SK-N-SH (cell line): ENCODE data around the gene TMEM131. TPM values are rescaled to one million over a fixed set of nuclear protein-coding genes. Genes with fewer than 3 reads are reported as not detected.

Source experiments
- CTCF ChIA-PET: fragments of 300-600, 350-600 bp; formaldehyde crosslinking; extraction: SDS; loops from one replicate; lab custom pipeline; 2021; lab: Yijun Ruan, JAX
- POLR2A ChIA-PET: fragments of 350-600 bp; sonication (Branson Sonifier 250); formaldehyde crosslinking; extraction: SDS; loops from one replicate; lab custom pipeline; 2020; ENCODE audit warnings: antibody characterized with exemption, inconsistent platforms; lab: Yijun Ruan, JAX
- DNase-seq: peaks from one replicate; pipeline ENCODE4 v3.0.0; 2012
- H2AFZ ChIP-seq: fragments of 200-600 bp; sonication (generic); 2 replicates; pipeline ENCODE4 v1.8.1; 2016; ENCODE audit warnings: antibody characterized with exemption, mild to moderate bottlenecking, low read depth
- H3F3A ChIP-seq: fragments of 200-600 bp; sonication (generic); replicated peaks from 2 replicates; pipeline ENCODE3; 2016; ENCODE audit warnings: antibody characterized with exemption, mild to moderate bottlenecking; ENCODE audit not compliant: insufficient read depth
- H3K27ac ChIP-seq, 2 experiments: fragments of 200-500 bp in 1 of 2; fragments of 200-600 bp in 1 of 2; sonication (Bioruptor generic) in 1 of 2; sonication (generic), shearing (Covaris generic) in 1 of 2; 2 replicates each; pipeline versions ENCODE4 v1.5.1 to v1.6.1; 2014 to 2016; ENCODE audit warnings: low read depth in 2 of 2, inconsistent platforms in 1 of 2, low read length in 1 of 2, mild to moderate bottlenecking in 1 of 2, mixed read lengths in 1 of 2
- H3K27me3 ChIP-seq: fragments of 200-600 bp; sonication (generic), shearing (Covaris generic); 2 replicates; pipeline ENCODE4 v1.6.1; 2016; ENCODE audit warnings: mixed run types; ENCODE audit not compliant: insufficient read depth
- H3K36me3 ChIP-seq, 2 experiments: fragments of 200-500 bp in 1 of 2; fragments of 200-600 bp in 1 of 2; sonication (Bioruptor generic) in 1 of 2; sonication (generic) in 1 of 2; replicated peaks in 1 of 2; 2 replicates each; pipeline versions ENCODE3 to v1.5.1; 2014 to 2016; ENCODE audit warnings: low read length in 1 of 2, mild to moderate bottlenecking in 1 of 2; ENCODE audit not compliant: insufficient read depth in 2 of 2, control insufficient read depth in 1 of 2
- H3K4me1 ChIP-seq, 2 experiments: fragments of 200-500 bp in 1 of 2; fragments of 200-600 bp in 1 of 2; sonication (Bioruptor generic) in 1 of 2; sonication (generic), shearing (Covaris generic) in 1 of 2; 2 replicates each; pipeline versions ENCODE4 v1.5.1 to v1.6.1; 2014 to 2016; ENCODE audit warnings: low read depth in 1 of 2, low read length in 1 of 2, mixed run types in 1 of 2; ENCODE audit not compliant: insufficient read depth in 2 of 2, control insufficient read depth in 1 of 2
- H3K4me2 ChIP-seq: fragments of 200-600 bp; sonication (generic), shearing (Covaris generic); 2 replicates; pipeline ENCODE4 v1.6.1; 2017; ENCODE audit warnings: mixed run types
- H3K4me3 ChIP-seq, 2 experiments: fragments of 200-500 bp in 1 of 2; fragments of 200-600 bp in 1 of 2; sonication (Bioruptor generic) in 1 of 2; sonication (generic), shearing (Covaris generic) in 1 of 2; 2 replicates each; pipeline versions ENCODE4 v1.5.1 to v1.8.1; 2014 to 2016; ENCODE audit warnings: low read depth in 2 of 2, inconsistent platforms in 1 of 2, low read length in 1 of 2, mild to moderate bottlenecking in 1 of 2, mixed read lengths in 1 of 2, moderate library complexity in 1 of 2
- H3K79me2 ChIP-seq: fragments of 200-600 bp; sonication (generic); 2 replicates; pipeline ENCODE4 v1.8.1; 2017; ENCODE audit warnings: mild to moderate bottlenecking; ENCODE audit not compliant: insufficient read depth
- H3K9ac ChIP-seq: fragments of 200-600 bp; sonication (generic); 2 replicates; pipeline ENCODE4 v1.6.1; 2017; ENCODE audit warnings: mixed run types
- H3K9me2 ChIP-seq: fragments of 200-600 bp; sonication (generic); 2 replicates; pipeline ENCODE4 v1.6.1; 2017; ENCODE audit warnings: mixed run types
- H3K9me3 ChIP-seq: fragments of 200-600 bp; sonication (generic); 2 replicates; pipeline ENCODE4 v1.6.1; 2017; ENCODE audit warnings: mixed run types, mild to moderate bottlenecking, moderate library complexity
- H4K20me1 ChIP-seq: fragments of 200-600 bp; sonication (generic); 2 replicates; pipeline ENCODE4 v1.6.1; 2017; ENCODE audit warnings: mild to moderate bottlenecking, mixed run types; ENCODE audit not compliant: insufficient read depth
- EP300 ChIP-seq, 2 experiments: IDR thresholded peaks; 2 replicates each; pipeline versions ENCODE4 v1.4.0 to v1.6.1; 2012; ENCODE audit warnings: borderline replicate concordance in 1 of 2, low read depth in 1 of 2, low read length in 1 of 2
- FOXJ3 ChIP-seq: sonication (generic); formaldehyde crosslinking; IDR thresholded peaks from 2 replicates; pipeline ENCODE4 v1.5.1; 2020; ENCODE audit warnings: mild to moderate bottlenecking, missing genetic modification reagents
- FOXM1 ChIP-seq: IDR thresholded peaks from 2 replicates; pipeline ENCODE4 v1.4.0; 2012; ENCODE audit warnings: low read depth, mild to moderate bottlenecking
- GATA2 ChIP-seq: sonication (generic); formaldehyde crosslinking; IDR thresholded peaks from 2 replicates; pipeline ENCODE4 v1.5.0; 2020; ENCODE audit warnings: mild to moderate bottlenecking, missing genetic modification reagents
- MEF2A ChIP-seq: IDR thresholded peaks from 2 replicates; pipeline ENCODE4 v1.4.0; 2012; ENCODE audit warnings: low read depth, borderline replicate concordance
- NRF1 ChIP-seq: IDR thresholded peaks from 2 replicates; pipeline ENCODE4 v1.6.1; 2012; ENCODE audit warnings: low read depth, mild to moderate bottlenecking, low read length
- RAD21 ChIP-seq: IDR thresholded peaks from 2 replicates; pipeline ENCODE4 v1.6.1; 2012; ENCODE audit warnings: mild to moderate bottlenecking, low read length
- RCOR1 ChIP-seq: fragments of 150-350 bp; IDR thresholded peaks from 2 replicates; pipeline ENCODE4 v1.6.1; 2017; ENCODE audit warnings: antibody characterized with exemption, low read length
- RFX5 ChIP-seq: IDR thresholded peaks from 2 replicates; pipeline ENCODE4 v1.6.1; 2012; ENCODE audit warnings: mild to moderate bottlenecking, improper control_type of control experiment, low read length
- SMC3 ChIP-seq: IDR thresholded peaks from 2 replicates; pipeline ENCODE4 v1.6.1; 2012; ENCODE audit warnings: low read depth, low read length, improper control_type of control experiment
- YY1 ChIP-seq: IDR thresholded peaks from 2 replicates; pipeline ENCODE4 v1.4.0; 2012; ENCODE audit warnings: low read depth, mild to moderate bottlenecking
- WGBS: methylation state at CpG from one replicate; pipeline ENCODE4 v1.1.6; 2017; ENCODE audit warnings: low lambda C conversion rate; 5-methylcytosine and 5-hydroxymethylcytosine counted together
- polyA plus RNA-seq, 3 experiments: library from polyadenylated mRNA; depleted of rRNA; stranded (reverse); fragments of >200 nt; gene quantifications; 2 replicates each; pipeline ENCODE4 v1.2.3, GENCODE V29; 2012
- TF ChIP-seq, protein P1 (sequence below): IDR thresholded peaks from 2 replicates; pipeline ENCODE4; 2012
- TF ChIP-seq, protein P2 (sequence below): fragments of 150-350 bp; IDR thresholded peaks from 2 replicates; pipeline ENCODE4 v1.6.1; 2017; ENCODE audit warnings: antibody characterized with exemption, low read length, low read depth, borderline replicate concordance

Gene TMEM131
- polyA plus RNA-seq, 1 of the 3 experiments (the other 2 are of a cell fraction) = 9.1 TPM

- H4K20me1 ChIP-seq = no peaks in the 10 kb centered on the region
- H3F3A ChIP-seq = no peaks in the 10 kb centered on the region
- no peak for DNase-seq
- H3K79me2 ChIP-seq = no peaks in the 10 kb centered on the region
- WGBS = 66% methylated on average over 12 of the region's 12 CpGs
- H3K4me3 ChIP-seq = no peak overlapping the region
- no peak overlapping the region for H3K9ac ChIP-seq
- no peaks in the 10 kb centered on the region for H3K9me2 ChIP-seq
- ChIA-PET POLR2A (no interaction called here), CTCF (interaction anchor here (0.9 to 2.8 kb wide), 4 partner anchors 12 to 137 kb away, joined by 3 to 21 read pairs (median 3); no protein-coding TSS in a partner anchor)
- H3K36me3 ChIP-seq = no peaks in the 10 kb centered on the region
- no peaks in the 10 kb centered on the region for H3K27me3 ChIP-seq
- no peak overlapping the region for H3K27ac ChIP-seq
- no peak overlapping the region for H3K4me2 ChIP-seq
- H2AFZ ChIP-seq = no peak overlapping the region
- no peaks in the 10 kb centered on the region for H3K4me1 ChIP-seq
- no peaks in the 10 kb centered on the region for H3K9me3 ChIP-seq
- TF ChIP-seq EP300 (IDR thresholded peaks at IDR 0.05; ENCODE audit: borderline replicate concordance in 1 of 2, low read depth in 1 of 2, low read length in 1 of 2) = no peak
- no peak for TF ChIP-seq MEF2A
- no peak for TF ChIP-seq FOXM1
- no peak for TF ChIP-seq SMC3
- no peak for TF ChIP-seq NRF1
- TF ChIP-seq, protein P1, sequence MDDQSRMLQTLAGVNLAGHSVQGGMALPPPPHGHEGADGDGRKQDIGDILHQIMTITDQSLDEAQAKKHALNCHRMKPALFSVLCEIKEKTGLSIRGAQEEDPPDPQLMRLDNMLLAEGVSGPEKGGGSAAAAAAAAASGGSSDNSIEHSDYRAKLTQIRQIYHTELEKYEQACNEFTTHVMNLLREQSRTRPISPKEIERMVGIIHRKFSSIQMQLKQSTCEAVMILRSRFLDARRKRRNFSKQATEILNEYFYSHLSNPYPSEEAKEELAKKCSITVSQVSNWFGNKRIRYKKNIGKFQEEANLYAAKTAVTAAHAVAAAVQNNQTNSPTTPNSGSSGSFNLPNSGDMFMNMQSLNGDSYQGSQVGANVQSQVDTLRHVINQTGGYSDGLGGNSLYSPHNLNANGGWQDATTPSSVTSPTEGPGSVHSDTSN = no peak
These were observed 267.5 kb downstream of the TMEM131 start for GRCh38 chr2:97728091-97728731.

DNA sequence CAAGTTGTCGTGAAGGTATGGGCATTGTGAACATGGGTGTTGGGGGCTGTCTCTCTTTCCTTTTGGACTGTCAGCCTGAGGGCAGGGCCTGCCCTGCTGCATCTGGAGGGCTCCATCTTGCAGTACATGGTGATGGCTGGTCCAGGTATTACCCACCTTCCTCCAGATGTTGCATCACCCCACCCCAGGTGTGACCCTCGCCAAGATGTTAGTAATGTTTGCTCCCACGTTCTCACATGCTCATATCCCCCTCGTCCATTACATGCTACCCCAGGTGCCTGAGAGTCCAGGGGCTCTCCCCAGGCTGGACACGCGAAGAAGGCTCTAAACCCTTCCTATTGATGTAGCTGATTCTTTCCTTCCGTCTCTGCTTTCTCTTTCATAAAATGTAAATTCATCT is 268.5 kb downstream of the TMEM131 start:
- ChIA-PET CTCF (interaction anchor here (1.1 to 3.0 kb wide), 5 partner anchors 13 to 136 kb away, joined by 3 to 21 read pairs (median 9); no protein-coding TSS in a partner anchor), POLR2A (no interaction called here)
- no peak for DNase-seq
- Histone ChIP-seq H3F3A (no peaks in the 10 kb centered on the region), H4K20me1 (no peaks in the 10 kb centered on the region), H3K27me3 (no peaks in the 10 kb centered on the region), H3K4me1 (no peaks in the 10 kb centered on the region; a peak in 1 of 4 replicates), H3K79me2 (no peaks in the 10 kb centered on the region), H3K4me3 (no peak overlapping the region), H3K9me3 (no peaks in the 10 kb centered on the region), H2AFZ (no peak overlapping the region), H3K27ac (no peak overlapping the region), H3K9me2 (no peaks in the 10 kb centered on the region), H3K4me2 (no peak overlapping the region), H3K9ac (no peak overlapping the region), H3K36me3 (no peaks in the 10 kb centered on the region)
- TF ChIP-seq GATA2 (no peak), RAD21 (no peak), RFX5 (no peak), FOXM1 (no peak), RCOR1 (no peak), NRF1 (no peak), SMC3 (no peak), FOXJ3 (CRISPR knock-in tag) (no peak), EP300 (IDR thresholded peaks at IDR 0.05; ENCODE audit: borderline replicate concordance in 1 of 2, low read depth in 1 of 2, low read length in 1 of 2) (no peak), YY1 (no peak)
- TF ChIP-seq, protein P2, sequence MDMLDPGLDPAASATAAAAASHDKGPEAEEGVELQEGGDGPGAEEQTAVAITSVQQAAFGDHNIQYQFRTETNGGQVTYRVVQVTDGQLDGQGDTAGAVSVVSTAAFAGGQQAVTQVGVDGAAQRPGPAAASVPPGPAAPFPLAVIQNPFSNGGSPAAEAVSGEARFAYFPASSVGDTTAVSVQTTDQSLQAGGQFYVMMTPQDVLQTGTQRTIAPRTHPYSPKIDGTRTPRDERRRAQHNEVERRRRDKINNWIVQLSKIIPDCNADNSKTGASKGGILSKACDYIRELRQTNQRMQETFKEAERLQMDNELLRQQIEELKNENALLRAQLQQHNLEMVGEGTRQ = no peak
- 59% methylated on average over 7 of the region's 7 CpGs for whole genome bisulfite sequencing
